NCI-H1694 treated with DMSO at 0.1 percent for 48 hours (cell line): ENCODE results near the gene SLC16A3.

ENCODE experiments used
- DNase-seq: peaks from one replicate; lab custom pipeline; 2025; lab: John Stamatoyannopoulos, UW

The SLC16A3 gene

GRCh38 chr17:82287013-82287867, 58.4 kb downstream of the SLC16A3 start:
- DNase-seq = no peak

- DNase-seq = peak; percentile 25
Observed at GRCh38 chr17:82287868-82288801, 59.3 kb downstream of the SLC16A3 start.
